DND-41 (cell line): ENCODE measurements around the gene MACROH2A2.
A peak's percentile ranks its signal among the peaks of the same experiment; 100 is the strongest.

Experiments
- ATAC-seq: fragments of 200-7000 bp; cut with Tn5 transposase; 3 replicates; pipeline ENCODE4 v1.9.1; 2021; ENCODE audit warnings: low read depth; ENCODE audit not compliant: insufficient read depth
- DNase-seq: peaks from one replicate; pipeline ENCODE4 v3.0.0-alpha.2; 2020
- H2AFZ ChIP-seq: 2 replicates; pipeline ENCODE4 v1.6.0; 2012; ENCODE audit warnings: low read depth, low read length
- H3K27ac ChIP-seq: 2 replicates; pipeline ENCODE4 v1.5.1; 2012; ENCODE audit warnings: low read length, inconsistent platforms
- H3K27me3 ChIP-seq: fragments of 200-600 bp; sonication (generic); 2 replicates; pipeline ENCODE4 v1.6.0; 2012; ENCODE audit warnings: low read length, mild to moderate bottlenecking, inconsistent platforms; ENCODE audit not compliant: insufficient read depth, poor library complexity
- H3K36me3 ChIP-seq: 2 replicates; pipeline ENCODE4 v1.5.1; 2012; ENCODE audit warnings: low read length, inconsistent platforms; ENCODE audit not compliant: insufficient read depth
- H3K4me1 ChIP-seq: 2 replicates; pipeline ENCODE4 v1.5.1; 2012; ENCODE audit warnings: mild to moderate bottlenecking, low read length; ENCODE audit not compliant: insufficient read depth
- H3K4me2 ChIP-seq: 2 replicates; pipeline ENCODE4 v1.6.0; 2012; ENCODE audit warnings: mild to moderate bottlenecking, moderate library complexity, low read length, inconsistent platforms; ENCODE audit not compliant: insufficient read depth
- H3K4me3 ChIP-seq, 2 experiments: fragments of 200-600 bp in 1 of 2; shearing (Covaris generic) in 1 of 2; 2 replicates each; pipeline ENCODE4 v1.5.1; 2012 to 2016; ENCODE audit warnings: inconsistent platforms in 2 of 2, low read length in 2 of 2, mild to moderate bottlenecking in 2 of 2, low read depth in 1 of 2, moderate library complexity in 1 of 2
- H3K79me2 ChIP-seq: 2 replicates; pipeline ENCODE4 v1.6.0; 2012; ENCODE audit warnings: low read length, inconsistent platforms; ENCODE audit not compliant: insufficient read depth
- H3K9ac ChIP-seq: 2 replicates; pipeline ENCODE4 v1.6.0; 2012; ENCODE audit warnings: low read depth, mild to moderate bottlenecking, inconsistent platforms, low read length, moderate library complexity
- H3K9me3 ChIP-seq: 2 replicates; pipeline ENCODE4 v1.5.1; 2012; ENCODE audit warnings: low read length, moderate library complexity, mild to moderate bottlenecking, inconsistent platforms; ENCODE audit not compliant: insufficient read depth, severe bottlenecking
- H4K20me1 ChIP-seq: 2 replicates; pipeline ENCODE4 v1.6.0; 2012; ENCODE audit warnings: low read length; ENCODE audit not compliant: insufficient read depth
- CTCF ChIP-seq: IDR thresholded peaks from 2 replicates; pipeline ENCODE4 v1.5.1; 2012; ENCODE audit warnings: borderline replicate concordance, low read length, moderate library complexity, mild to moderate bottlenecking; ENCODE audit not compliant: poor library complexity, severe bottlenecking; ENCODE audit errors: extremely low read depth
- EZH2 ChIP-seq: IDR thresholded peaks from 3 replicates; pipeline ENCODE4 v1.6.1; 2012; ENCODE audit warnings: borderline replicate concordance, low read depth, mild to moderate bottlenecking, moderate library complexity, low read length, inconsistent platforms; ENCODE audit not compliant: severe bottlenecking

The MACROH2A2 gene

GRCh38 chr10:70106958-70107791 is 54.5 kb downstream of the MACROH2A2 start:
- Histone ChIP-seq H3K36me3 (no peaks in the 10 kb centered on the region), H2AFZ (no peak overlapping the region), H3K9ac (no peak overlapping the region), H3K27me3 (no peaks in the 10 kb centered on the region), H3K4me3 (no peak overlapping the region), H4K20me1 (no peaks in the 10 kb centered on the region; the same call in 1 of the 2 replicates), H3K27ac (no peak overlapping the region), H3K4me2 (no peak overlapping the region), H3K9me3 (no peaks in the 10 kb centered on the region), H3K79me2 (no peaks in the 10 kb centered on the region), H3K4me1 (no peaks in the 10 kb centered on the region)
- peak; percentile 18 for DNase-seq
- no peak for TF ChIP-seq EZH2
- peak; percentile 67 for TF ChIP-seq CTCF
- peak; percentile 40; the same call in 2 of the 3 replicates for ATAC-seq

GRCh38 chr10:70109064-70109729 is 56.6 kb downstream of the MACROH2A2 start:
- Histone ChIP-seq H3K27me3 (no peaks in the 10 kb centered on the region), H3K36me3 (no peaks in the 10 kb centered on the region), H3K9me3 (no peaks in the 10 kb centered on the region), H2AFZ (no peak overlapping the region), H3K79me2 (no peaks in the 10 kb centered on the region), H3K9ac (no peak overlapping the region), H3K4me1 (no peaks in the 10 kb centered on the region), H4K20me1 (no peaks in the 10 kb centered on the region; the same call in 1 of the 2 replicates), H3K4me3 (no peak overlapping the region), H3K4me2 (no peak overlapping the region), H3K27ac (no peak overlapping the region)
- no peak for ATAC-seq
- no peak for DNase-seq
- TF ChIP-seq EZH2 (no peak), CTCF (no peak)

- Histone ChIP-seq H2AFZ (no peak overlapping the region), H3K27me3 (no peaks in the 10 kb centered on the region), H3K36me3 (no peaks in the 10 kb centered on the region), H3K4me3 (no peak overlapping the region), H3K27ac (no peak overlapping the region), H3K4me2 (no peak overlapping the region), H3K4me1 (no peaks in the 10 kb centered on the region), H3K79me2 (no peaks in the 10 kb centered on the region), H3K9ac (no peak overlapping the region), H4K20me1 (no peaks in the 10 kb centered on the region; the same call in 1 of the 2 replicates), H3K9me3 (no peaks in the 10 kb centered on the region)
- no peak for DNase-seq
- ATAC-seq, result no peak
- TF ChIP-seq EZH2 (no peak), CTCF (no peak)
These were observed 58.9 kb downstream of the MACROH2A2 start for GRCh38 chr10:70111496-70111895.
